ENCODE results near the gene AP1M1. TPM values are rescaled to one million over a fixed set of nuclear protein-coding genes. Genes with fewer than 3 reads are reported as not detected.

AP1M1 gene
- total RNA-seq, 1 donor from 2014 or later: 38.5 TPM

DNA sequence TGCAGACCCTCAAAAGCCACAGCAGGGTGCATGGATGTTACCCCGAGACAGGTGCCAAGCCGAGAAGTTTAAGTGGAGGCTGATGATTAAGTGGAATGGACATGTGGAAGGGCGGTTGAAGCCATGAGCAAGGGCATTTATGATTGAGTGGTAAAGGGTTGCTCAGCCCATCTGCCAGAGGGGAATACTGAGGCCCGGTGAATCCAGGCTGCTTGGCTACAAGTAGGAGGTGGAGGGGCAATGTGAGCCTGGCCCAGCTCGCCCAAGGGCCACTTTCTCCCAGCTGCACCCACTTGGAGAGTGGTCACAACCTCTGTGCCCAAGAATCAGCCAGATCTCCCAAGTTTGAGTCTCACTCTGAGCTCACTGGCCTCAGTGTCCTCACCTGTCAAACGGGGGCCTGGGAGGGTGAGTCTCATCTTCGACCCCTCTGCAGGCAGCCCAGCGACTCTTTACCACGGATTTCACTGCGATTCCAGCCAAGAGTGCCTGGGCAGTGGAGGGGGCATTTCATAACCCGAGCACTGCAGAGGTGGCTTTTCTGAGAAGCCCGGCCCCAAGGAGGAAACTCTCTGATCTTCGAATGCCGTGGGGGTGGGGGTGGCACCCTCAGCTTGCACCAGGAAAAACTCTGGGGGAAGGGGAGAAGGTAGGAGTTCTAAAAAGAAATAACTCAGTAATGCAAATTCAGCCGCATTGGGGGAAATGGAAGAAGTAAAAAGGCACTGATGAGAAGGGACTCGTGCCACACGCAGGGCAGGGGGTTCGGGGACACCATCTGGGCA is 64.1 kb downstream of the AP1M1 start:
- H3K4me1 ChIP-seq: peaks cover 46% of the 10 kb centered on the region
- H3K4me3 ChIP-seq: no peak overlapping the region
- intact Hi-C loops (cut with micrococcal nuclease): no loop called here
- H3K27ac ChIP-seq (replicated peaks): no peak overlapping the region
- no peak for DNase-seq
- H3K9me3 ChIP-seq (replicated peaks): no peaks in the 10 kb centered on the region
- H3K36me3 ChIP-seq: no peaks in the 10 kb centered on the region
- no peaks in the 10 kb centered on the region for H3K27me3 ChIP-seq (ENCODE audit: low read depth)
- TF ChIP-seq, protein P1, sequence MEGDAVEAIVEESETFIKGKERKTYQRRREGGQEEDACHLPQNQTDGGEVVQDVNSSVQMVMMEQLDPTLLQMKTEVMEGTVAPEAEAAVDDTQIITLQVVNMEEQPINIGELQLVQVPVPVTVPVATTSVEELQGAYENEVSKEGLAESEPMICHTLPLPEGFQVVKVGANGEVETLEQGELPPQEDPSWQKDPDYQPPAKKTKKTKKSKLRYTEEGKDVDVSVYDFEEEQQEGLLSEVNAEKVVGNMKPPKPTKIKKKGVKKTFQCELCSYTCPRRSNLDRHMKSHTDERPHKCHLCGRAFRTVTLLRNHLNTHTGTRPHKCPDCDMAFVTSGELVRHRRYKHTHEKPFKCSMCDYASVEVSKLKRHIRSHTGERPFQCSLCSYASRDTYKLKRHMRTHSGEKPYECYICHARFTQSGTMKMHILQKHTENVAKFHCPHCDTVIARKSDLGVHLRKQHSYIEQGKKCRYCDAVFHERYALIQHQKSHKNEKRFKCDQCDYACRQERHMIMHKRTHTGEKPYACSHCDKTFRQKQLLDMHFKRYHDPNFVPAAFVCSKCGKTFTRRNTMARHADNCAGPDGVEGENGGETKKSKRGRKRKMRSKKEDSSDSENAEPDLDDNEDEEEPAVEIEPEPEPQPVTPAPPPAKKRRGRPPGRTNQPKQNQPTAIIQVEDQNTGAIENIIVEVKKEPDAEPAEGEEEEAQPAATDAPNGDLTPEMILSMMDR (IDR thresholded peaks at IDR 0.05; ENCODE audit: borderline replicate concordance): no peak

DNA sequence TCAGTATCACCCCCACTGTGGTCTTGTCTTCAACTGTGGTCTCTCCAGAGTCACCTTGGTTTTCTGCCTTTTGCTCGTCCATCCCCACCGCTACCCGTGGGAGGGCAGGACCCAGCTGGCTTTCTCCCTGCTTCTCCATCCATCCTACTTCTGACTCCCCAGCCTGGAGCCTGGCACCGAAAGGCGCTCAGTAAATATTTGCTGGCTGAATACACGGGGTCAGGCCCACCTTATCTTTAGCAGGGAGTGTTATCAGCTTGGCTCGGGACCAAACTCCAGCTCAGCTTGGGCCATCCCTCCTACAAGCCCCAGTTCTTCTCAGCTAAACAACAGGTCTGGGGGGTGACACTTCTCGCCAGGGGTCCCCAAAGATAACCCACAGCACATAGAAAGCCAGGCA is 64.9 kb downstream of the AP1M1 start:
- no peaks in the 10 kb centered on the region for H3K9me3 ChIP-seq (replicated peaks)
- intact Hi-C loops (cut with micrococcal nuclease): no loop called here
- TF ChIP-seq, protein P1 (IDR thresholded peaks at IDR 0.05; ENCODE audit: borderline replicate concordance): no peak
- no peaks in the 10 kb centered on the region for H3K36me3 ChIP-seq
- no peak overlapping the region for H3K27ac ChIP-seq (replicated peaks)
- no peak for DNase-seq
- H3K4me3 ChIP-seq: no peak overlapping the region
- no peaks in the 10 kb centered on the region for H3K27me3 ChIP-seq (ENCODE audit: low read depth)
- H3K4me1 ChIP-seq: peaks cover 45% of the 10 kb centered on the region

DNA sequence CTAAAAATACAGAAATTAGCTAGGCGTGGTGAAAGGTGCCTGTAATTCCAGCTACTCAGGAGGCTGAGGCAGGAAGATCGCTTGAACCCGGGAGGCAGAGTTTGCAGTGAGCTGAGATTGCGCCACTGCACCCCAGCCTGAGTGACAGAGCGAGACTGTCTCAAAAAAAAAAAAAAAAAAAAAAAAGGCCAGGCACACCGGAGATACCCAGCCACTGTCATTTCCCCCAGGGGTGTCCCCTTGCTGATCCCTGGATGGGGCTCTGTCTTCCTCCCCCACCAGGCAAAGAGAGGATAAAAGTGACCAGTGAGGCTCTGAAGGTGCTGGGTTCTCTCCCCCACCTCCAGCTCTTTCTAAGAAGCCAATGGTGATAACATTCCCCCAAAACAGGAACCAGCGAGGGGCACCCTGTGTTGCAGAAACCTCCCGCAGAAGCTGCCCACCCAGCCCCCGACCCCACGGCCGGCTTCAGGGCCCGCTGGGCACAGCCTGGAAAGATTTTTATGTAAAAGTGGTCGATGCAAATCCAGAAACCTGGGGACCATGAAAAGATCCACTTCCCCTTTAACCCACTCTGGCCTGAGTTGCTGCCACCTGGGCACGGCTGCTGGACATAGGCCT is 65.5 kb downstream of the AP1M1 start:
- Histone ChIP-seq H3K27me3 (ENCODE audit: low read depth) (no peaks in the 10 kb centered on the region), H3K36me3 (no peaks in the 10 kb centered on the region), H3K27ac (replicated peaks) (no peak overlapping the region), H3K4me1 (peaks cover 39% of the 10 kb centered on the region), H3K9me3 (replicated peaks) (no peaks in the 10 kb centered on the region), H3K4me3 (no peak overlapping the region)
- intact Hi-C loops (cut with micrococcal nuclease): no loop called here
- TF ChIP-seq, protein P1 (IDR thresholded peaks at IDR 0.05; ENCODE audit: borderline replicate concordance): no peak
- no peak for DNase-seq

DNA sequence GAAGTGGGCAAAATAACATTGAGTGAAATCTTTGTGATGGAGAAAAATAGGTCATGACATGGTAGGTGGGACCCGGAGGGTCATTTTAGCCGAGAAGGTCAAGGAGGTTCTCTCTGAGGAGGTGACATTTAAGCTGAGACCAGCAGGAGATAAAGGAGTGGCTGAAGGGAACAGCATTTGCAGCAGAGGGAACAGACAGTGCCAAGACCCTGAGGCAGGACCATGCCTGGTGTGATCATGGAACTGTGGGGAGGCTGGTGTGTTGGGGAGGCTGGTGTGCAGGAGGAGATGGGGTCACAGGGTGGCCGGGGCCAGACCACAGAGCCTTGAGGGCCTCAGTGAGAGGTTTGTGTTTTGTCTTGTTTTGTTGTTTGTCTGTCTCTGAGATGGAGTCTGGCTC is 67.5 kb downstream of the AP1M1 start:
- DNase-seq: no peak
- TF ChIP-seq, protein P1 (IDR thresholded peaks at IDR 0.05; ENCODE audit: borderline replicate concordance): no peak
- H3K4me1 ChIP-seq: peaks cover 21% of the 10 kb centered on the region
- intact Hi-C loops (cut with micrococcal nuclease): no loop called here
- H3K36me3 ChIP-seq: no peaks in the 10 kb centered on the region
- no peaks in the 10 kb centered on the region for H3K27me3 ChIP-seq (ENCODE audit: low read depth)
- no peaks in the 10 kb centered on the region for H3K9me3 ChIP-seq (replicated peaks)
- H3K4me3 ChIP-seq: no peak overlapping the region
- no peak overlapping the region for H3K27ac ChIP-seq (replicated peaks)

DNA sequence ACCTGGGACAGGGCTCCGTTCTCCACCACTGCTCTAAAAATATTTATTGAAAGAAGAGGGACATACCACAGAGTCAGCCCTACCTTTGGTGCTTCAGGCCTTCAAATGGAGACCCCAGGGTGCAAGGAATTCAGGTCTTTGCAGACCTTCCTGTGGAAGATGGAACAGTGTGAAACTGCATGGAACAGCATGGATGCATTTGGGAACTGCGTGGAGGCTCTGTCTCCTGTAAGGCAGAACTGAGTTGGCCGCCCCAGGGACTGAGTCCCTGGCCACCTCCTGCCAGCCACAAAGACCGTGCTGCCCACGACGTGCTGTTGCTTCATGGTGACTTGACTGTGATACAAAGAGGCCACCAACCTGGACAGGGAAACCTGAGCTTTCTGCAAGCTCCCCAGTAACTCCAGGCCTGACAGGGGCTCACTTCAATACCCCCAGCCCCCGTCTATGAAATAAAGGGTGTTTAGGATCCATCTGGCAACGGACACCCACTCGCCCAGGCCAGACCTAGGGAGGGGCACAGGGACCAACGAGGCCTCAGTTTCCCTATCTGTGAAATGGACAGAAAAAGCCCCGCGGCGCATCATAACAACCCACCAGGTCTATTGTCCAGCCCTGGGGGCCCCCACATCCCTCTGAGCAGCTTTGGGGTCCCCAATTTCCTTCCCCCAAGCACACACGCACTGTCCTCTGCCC is 68.3 kb downstream of the AP1M1 start:
- H3K27ac ChIP-seq (replicated peaks): no peak overlapping the region
- no peak for DNase-seq
- H3K36me3 ChIP-seq: no peaks in the 10 kb centered on the region
- no peak overlapping the region for H3K4me3 ChIP-seq
- peaks cover 20% of the 10 kb centered on the region for H3K4me1 ChIP-seq
- intact Hi-C loops (cut with micrococcal nuclease): no loop called here
- TF ChIP-seq, protein P1 (IDR thresholded peaks at IDR 0.05; ENCODE audit: borderline replicate concordance): no peak
- H3K27me3 ChIP-seq (ENCODE audit: low read depth): no peaks in the 10 kb centered on the region
- no peaks in the 10 kb centered on the region for H3K9me3 ChIP-seq (replicated peaks)

All from left ventricle myocardium inferior (tissue), 1 donor.